HG03095 (cell line): ENCODE results near the gene MN1.

Source experiments
- ATAC-seq: cut with Tn5 transposase; IDR thresholded peaks from one replicate; pipeline ENCODE4 v1.9.1; 2021; ENCODE audit warnings: moderate library complexity; ENCODE audit not compliant: unreplicated experiment

The MN1 gene

GRCh38 chr22:27786291-27786932 lies 15.1 kb downstream of the MN1 start:
- no peak for ATAC-seq

GRCh38 chr22:27785831-27786230 lies 15.7 kb downstream of the MN1 start:
- no peak for ATAC-seq

- ATAC-seq: no peak
These were observed 17.5 kb downstream of the MN1 start for GRCh38 chr22:27784120-27784475.

GRCh38 chr22:27783436-27784119 lies 18.0 kb downstream of the MN1 start:
- no peak for ATAC-seq

GRCh38 chr22:27782088-27782487 lies 19.5 kb downstream of the MN1 start:
- no peak for ATAC-seq

GRCh38 chr22:27780161-27780575 lies 21.4 kb downstream of the MN1 start:
- no peak for ATAC-seq

GRCh38 chr22:27779643-27780042 lies 21.9 kb downstream of the MN1 start:
- no peak for ATAC-seq

- ATAC-seq: no peak
These were observed 23.1 kb downstream of the MN1 start for GRCh38 chr22:27778294-27779090.

- ATAC-seq: no peak
These were observed 24.4 kb downstream of the MN1 start for GRCh38 chr22:27777128-27777527.

GRCh38 chr22:27776650-27776958 lies 25.0 kb downstream of the MN1 start:
- no peak for ATAC-seq

GRCh38 chr22:27775758-27776649 lies 25.6 kb downstream of the MN1 start:
- no peak for ATAC-seq

GRCh38 chr22:27775087-27775698 lies 26.4 kb downstream of the MN1 start:
- no peak for ATAC-seq

- no peak for ATAC-seq
These were observed 27.4 kb downstream of the MN1 start for GRCh38 chr22:27774200-27774599.

- ATAC-seq: no peak
These were observed 28.5 kb downstream of the MN1 start for GRCh38 chr22:27772984-27773498.

- no peak for ATAC-seq
These were observed 29.2 kb downstream of the MN1 start for GRCh38 chr22:27772081-27772983.

- ATAC-seq: no peak
These were observed 29.9 kb downstream of the MN1 start for GRCh38 chr22:27771637-27772036.

GRCh38 chr22:27769012-27769411 lies 32.5 kb downstream of the MN1 start:
- ATAC-seq: no peak

GRCh38 chr22:27768027-27768653 lies 33.4 kb downstream of the MN1 start:
- ATAC-seq: no peak

- ATAC-seq: no peak
These were observed 34.9 kb downstream of the MN1 start for GRCh38 chr22:27766679-27767078.
